AG09309 (cell line): ENCODE measurements around the gene PRMT3.

Experiments
- DNase-seq: peaks from one replicate; pipeline ENCODE4 v3.0.0-alpha.2; 2010; ENCODE audit warnings: low read depth
- H3K4me3 ChIP-seq: 2 replicates; pipeline ENCODE4 v1.5.1; 2011; ENCODE audit warnings: mild to moderate bottlenecking, low read depth, low read length, moderate library complexity; ENCODE audit not compliant: control insufficient read depth
- TF ChIP-seq, protein P1 (sequence below): IDR thresholded peaks from 2 replicates; pipeline ENCODE4 v1.5.1; 2011; ENCODE audit warnings: mild to moderate bottlenecking, low read depth, low read length, inconsistent platforms; ENCODE audit not compliant: insufficient read depth, control insufficient read depth; ENCODE audit errors: missing control alignments

The PRMT3 gene

DNA sequence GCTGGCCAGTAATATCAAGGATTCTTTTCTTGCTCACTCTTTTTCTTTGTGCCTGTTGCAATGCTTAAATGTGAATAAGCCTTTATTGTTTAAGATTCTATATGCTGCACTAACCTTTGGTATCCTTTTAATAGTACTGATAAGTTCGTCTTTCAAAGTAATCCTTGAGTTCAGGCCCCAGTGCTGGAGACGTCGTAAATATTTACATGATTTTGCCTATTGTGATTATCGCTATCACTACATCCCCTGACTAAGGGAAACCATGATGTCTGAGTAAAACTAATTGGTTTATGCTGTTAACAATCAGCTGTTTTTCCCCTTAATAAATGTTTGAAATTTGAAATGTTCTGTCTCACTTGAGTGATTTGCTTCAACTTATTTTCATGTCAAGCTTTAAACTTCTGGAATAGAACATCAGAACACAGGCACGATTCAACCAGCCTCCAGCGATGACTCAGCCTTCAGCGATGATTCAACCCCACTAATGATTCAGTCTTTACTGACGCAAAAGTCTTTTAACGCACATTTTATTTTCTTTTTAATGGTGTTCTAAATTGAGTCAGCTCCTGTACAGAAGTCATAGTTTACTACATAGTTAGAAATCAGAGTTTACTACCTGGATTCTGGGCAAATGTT is 20.1 kb upstream of the PRMT3 start:
- peak; percentile 62 for DNase-seq
- no peak overlapping the region for H3K4me3 ChIP-seq
- TF ChIP-seq, protein P1, sequence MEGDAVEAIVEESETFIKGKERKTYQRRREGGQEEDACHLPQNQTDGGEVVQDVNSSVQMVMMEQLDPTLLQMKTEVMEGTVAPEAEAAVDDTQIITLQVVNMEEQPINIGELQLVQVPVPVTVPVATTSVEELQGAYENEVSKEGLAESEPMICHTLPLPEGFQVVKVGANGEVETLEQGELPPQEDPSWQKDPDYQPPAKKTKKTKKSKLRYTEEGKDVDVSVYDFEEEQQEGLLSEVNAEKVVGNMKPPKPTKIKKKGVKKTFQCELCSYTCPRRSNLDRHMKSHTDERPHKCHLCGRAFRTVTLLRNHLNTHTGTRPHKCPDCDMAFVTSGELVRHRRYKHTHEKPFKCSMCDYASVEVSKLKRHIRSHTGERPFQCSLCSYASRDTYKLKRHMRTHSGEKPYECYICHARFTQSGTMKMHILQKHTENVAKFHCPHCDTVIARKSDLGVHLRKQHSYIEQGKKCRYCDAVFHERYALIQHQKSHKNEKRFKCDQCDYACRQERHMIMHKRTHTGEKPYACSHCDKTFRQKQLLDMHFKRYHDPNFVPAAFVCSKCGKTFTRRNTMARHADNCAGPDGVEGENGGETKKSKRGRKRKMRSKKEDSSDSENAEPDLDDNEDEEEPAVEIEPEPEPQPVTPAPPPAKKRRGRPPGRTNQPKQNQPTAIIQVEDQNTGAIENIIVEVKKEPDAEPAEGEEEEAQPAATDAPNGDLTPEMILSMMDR: no peak

DNA sequence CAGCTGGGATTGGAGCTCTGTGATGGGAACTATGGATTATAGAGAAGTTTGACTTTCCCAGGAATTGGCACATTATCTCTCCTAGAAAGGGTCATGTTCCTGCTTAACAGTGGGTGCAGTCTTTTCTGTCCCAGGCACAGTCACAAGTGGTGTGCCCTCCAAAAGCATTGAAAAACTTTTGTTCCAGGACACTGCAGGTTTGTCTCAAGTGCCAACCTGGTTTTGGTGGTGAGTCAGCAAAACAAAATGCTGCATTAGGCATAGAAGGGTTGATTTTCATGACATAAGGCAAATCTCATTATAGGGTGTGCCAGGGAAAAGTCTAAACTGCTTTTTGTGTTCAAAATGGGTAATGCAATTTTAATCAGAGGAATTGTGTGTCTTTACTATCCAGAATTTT is 19.1 kb upstream of the PRMT3 start:
- TF ChIP-seq, protein P1: no peak
- no peak overlapping the region for H3K4me3 ChIP-seq
- DNase-seq: no peak

DNA sequence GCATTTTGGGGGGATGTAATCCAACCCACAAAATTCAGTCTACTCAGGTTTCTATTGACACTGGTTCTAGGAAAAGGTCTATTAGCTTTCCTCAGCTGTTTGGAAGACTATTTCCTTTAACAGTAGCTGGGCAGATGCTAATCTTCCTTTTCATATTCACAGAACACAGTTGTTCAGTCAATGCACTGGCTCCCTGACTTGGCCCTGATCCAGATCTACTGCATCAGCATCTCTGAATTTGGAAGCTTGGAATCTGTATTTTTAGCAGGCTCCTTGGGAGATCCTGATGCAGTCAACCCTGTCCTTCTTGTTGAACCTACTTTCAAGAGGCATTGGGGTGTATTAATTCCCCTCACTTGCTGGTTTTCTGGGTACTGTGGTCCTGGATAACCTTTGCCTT is 17.7 kb upstream of the PRMT3 start:
- TF ChIP-seq, protein P1: no peak
- no peak overlapping the region for H3K4me3 ChIP-seq
- DNase-seq: no peak

DNA sequence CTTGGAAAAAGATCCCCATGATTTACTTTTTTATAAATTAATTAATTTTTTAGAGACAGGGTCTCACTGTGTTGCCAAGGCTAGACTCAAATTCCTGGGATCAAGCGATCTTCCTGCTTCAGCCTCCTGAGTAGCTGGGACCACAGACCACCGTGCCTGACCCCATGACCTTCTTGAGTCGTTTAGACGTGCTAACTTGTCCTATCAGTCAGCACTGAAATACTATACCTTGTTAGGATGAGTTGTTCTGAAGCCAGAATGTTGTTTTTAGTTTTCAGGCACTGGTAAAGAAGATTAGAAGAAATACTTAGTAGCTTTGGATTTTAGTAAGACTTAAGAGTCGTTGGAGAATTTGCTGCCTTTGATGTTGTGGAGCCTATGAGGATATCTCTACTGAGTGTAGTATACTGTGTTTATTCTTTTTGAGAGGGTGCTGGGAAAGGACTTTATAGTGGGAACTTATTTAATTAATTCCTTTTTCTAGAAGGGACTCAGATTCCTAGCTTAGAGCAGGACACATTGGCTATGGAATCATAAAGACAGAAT is 15.4 kb upstream of the PRMT3 start:
- TF ChIP-seq, protein P1: no peak
- no peak overlapping the region for H3K4me3 ChIP-seq
- DNase-seq: no peak

DNA sequence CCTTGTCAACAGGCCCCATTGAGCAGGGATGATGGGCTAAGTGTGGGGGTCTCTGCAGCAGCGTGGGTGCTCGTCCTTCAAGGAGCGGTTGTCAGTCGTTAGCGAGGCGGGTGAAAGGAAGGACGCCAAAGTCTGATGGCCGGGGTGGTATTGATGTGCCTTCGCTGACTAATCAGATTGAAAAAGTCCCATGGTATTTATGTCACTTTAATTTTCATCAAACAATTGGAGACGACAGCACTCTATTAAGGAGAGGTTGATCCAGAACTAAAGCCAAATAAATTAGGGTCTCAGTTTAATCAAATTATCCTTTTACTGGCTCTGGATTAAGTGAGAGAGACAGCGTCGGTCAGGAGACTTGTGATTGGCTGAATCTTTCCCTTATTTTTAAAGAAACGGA is 14.4 kb upstream of the PRMT3 start:
- no peak for DNase-seq
- TF ChIP-seq, protein P1: no peak
- no peak overlapping the region for H3K4me3 ChIP-seq

DNA sequence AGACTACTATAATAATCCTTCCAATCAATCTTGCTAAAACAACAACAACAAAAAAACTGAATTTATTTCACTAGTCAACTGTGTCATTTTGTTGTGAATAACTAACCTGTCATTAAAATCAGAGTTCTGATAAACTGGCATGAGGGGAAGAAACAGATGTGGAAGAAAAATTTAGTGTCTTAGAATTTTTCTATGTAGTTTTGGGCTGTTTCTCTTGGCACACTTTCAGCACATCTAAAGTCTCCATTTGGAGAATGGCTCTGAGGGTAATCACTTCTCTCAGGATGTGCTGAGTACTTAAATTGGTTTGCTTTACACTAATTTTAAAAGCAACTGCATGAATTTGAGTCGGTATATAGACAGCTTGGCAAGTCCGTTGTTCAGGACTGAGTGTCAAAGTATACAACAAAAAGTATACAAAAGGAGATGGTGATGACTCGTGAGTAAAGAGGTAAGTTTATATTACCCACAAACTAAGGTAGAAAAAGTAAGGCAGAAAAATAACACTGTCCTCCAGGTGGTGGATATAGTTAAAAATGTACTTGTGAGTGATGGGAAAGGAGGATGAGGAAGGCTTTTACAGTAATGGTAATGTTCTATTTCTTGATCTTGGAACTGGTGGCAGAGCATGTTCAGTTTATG is 13.8 kb upstream of the PRMT3 start:
- TF ChIP-seq, protein P1: no peak
- no peak overlapping the region for H3K4me3 ChIP-seq
- no peak for DNase-seq
